ENCODE data around the gene ZBTB40.

The ZBTB40 gene

GRCh38 chr1:22406722-22407495 is 44.7 kb upstream of the ZBTB40 start:
- TF ChIP-seq, protein P1, sequence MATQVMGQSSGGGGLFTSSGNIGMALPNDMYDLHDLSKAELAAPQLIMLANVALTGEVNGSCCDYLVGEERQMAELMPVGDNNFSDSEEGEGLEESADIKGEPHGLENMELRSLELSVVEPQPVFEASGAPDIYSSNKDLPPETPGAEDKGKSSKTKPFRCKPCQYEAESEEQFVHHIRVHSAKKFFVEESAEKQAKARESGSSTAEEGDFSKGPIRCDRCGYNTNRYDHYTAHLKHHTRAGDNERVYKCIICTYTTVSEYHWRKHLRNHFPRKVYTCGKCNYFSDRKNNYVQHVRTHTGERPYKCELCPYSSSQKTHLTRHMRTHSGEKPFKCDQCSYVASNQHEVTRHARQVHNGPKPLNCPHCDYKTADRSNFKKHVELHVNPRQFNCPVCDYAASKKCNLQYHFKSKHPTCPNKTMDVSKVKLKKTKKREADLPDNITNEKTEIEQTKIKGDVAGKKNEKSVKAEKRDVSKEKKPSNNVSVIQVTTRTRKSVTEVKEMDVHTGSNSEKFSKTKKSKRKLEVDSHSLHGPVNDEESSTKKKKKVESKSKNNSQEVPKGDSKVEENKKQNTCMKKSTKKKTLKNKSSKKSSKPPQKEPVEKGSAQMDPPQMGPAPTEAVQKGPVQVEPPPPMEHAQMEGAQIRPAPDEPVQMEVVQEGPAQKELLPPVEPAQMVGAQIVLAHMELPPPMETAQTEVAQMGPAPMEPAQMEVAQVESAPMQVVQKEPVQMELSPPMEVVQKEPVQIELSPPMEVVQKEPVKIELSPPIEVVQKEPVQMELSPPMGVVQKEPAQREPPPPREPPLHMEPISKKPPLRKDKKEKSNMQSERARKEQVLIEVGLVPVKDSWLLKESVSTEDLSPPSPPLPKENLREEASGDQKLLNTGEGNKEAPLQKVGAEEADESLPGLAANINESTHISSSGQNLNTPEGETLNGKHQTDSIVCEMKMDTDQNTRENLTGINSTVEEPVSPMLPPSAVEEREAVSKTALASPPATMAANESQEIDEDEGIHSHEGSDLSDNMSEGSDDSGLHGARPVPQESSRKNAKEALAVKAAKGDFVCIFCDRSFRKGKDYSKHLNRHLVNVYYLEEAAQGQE (IDR thresholded peaks at IDR 0.05; ENCODE audit: insufficient read depth in 1 of 2, low read depth in 2 of 2, low read length in 2 of 2) = no peak
- TF ChIP-seq TAF1 (IDR thresholded peaks at IDR 0.05; ENCODE audit: borderline replicate concordance, insufficient read depth, low read length) (no peak), POLR2AphosphoS5 (IDR thresholded peaks at IDR 0.05; ENCODE audit: low read depth, low read length) (no peak), FOXP2 (optimal IDR thresholded peaks at IDR 0.05; ENCODE audit: borderline replicate concordance, extremely low read depth, extremely low read length, insufficient read depth) (no peak), SIN3A (IDR thresholded peaks at IDR 0.05; ENCODE audit: borderline replicate concordance, insufficient read depth, low read length) (no peak)

GRCh38 chr1:22408230-22408629 is 43.4 kb upstream of the ZBTB40 start:
- no peak for TF ChIP-seq FOXP2 (optimal IDR thresholded peaks at IDR 0.05; ENCODE audit: borderline replicate concordance, extremely low read depth, extremely low read length, insufficient read depth)

DNA sequence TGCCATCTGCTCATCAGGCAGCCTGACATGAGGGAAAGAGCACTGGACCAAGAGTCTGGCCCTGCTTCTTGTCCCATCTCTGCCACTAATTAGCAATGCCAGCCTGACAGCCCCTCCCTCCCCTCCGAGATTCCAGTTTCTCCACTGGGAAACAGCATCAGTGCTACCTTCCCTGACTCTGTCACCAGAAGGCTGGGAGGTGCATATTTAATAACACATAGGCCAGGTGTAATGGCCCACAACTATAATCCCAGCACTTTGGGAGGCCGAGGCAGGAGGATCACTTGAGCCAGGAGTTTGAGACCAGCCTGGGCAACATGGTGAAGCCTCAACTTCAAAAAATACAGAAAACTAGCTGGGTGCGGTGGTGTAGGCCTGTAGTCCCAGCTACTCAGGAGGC is 41.2 kb upstream of the ZBTB40 start:
- TF ChIP-seq POLR2AphosphoS5 (IDR thresholded peaks at IDR 0.05; ENCODE audit: low read depth, low read length) (no peak), FOXP2 (optimal IDR thresholded peaks at IDR 0.05; ENCODE audit: borderline replicate concordance, extremely low read depth, extremely low read length, insufficient read depth) (no peak), SIN3A (IDR thresholded peaks at IDR 0.05; ENCODE audit: borderline replicate concordance, insufficient read depth, low read length) (no peak), TAF1 (IDR thresholded peaks at IDR 0.05; ENCODE audit: borderline replicate concordance, insufficient read depth, low read length) (no peak)
- TF ChIP-seq, protein P1 (IDR thresholded peaks at IDR 0.05; ENCODE audit: insufficient read depth in 1 of 2, low read depth in 2 of 2, low read length in 2 of 2) = no peak

DNA sequence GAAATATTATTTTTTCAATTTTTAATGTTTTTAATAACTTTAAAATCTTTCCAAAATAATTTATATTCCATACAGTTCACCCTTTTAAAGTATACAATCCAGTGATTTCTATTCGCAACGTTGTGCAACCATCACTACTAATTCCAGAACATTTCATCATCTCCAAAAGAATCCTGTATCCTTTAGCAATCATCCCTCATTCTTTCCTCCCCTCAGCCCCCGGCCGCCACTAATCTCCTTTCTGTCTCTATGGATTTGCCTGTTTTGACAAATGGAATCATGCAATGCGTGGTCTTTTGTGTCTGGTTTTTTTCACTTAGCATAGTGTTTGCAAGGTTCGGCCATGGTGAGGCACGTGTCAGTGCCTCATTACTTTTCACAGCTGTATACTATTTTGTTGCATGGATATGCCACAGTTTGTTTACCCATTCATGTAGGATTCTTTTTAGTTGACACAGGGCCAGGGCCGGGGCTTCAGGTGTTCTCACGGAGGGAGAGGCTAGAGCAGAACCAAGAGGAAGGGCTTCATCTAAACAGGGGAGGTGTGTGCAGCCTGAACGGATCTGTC is 40.6 kb upstream of the ZBTB40 start:
- no peak for TF ChIP-seq TAF1 (IDR thresholded peaks at IDR 0.05; ENCODE audit: borderline replicate concordance, insufficient read depth, low read length)
- TF ChIP-seq SIN3A (IDR thresholded peaks at IDR 0.05; ENCODE audit: borderline replicate concordance, insufficient read depth, low read length) = no peak
- TF ChIP-seq, protein P1 (IDR thresholded peaks at IDR 0.05; ENCODE audit: insufficient read depth in 1 of 2, low read depth in 2 of 2, low read length in 2 of 2) = no peak
- no peak for TF ChIP-seq FOXP2 (optimal IDR thresholded peaks at IDR 0.05; ENCODE audit: borderline replicate concordance, extremely low read depth, extremely low read length, insufficient read depth)
- TF ChIP-seq POLR2AphosphoS5 (IDR thresholded peaks at IDR 0.05; ENCODE audit: low read depth, low read length) = no peak

GRCh38 chr1:22411589-22411988 is 40.1 kb upstream of the ZBTB40 start:
- TF ChIP-seq POLR2AphosphoS5 (IDR thresholded peaks at IDR 0.05; ENCODE audit: low read depth, low read length) = no peak
- TF ChIP-seq TAF1 (IDR thresholded peaks at IDR 0.05; ENCODE audit: borderline replicate concordance, insufficient read depth, low read length) = no peak

DNA sequence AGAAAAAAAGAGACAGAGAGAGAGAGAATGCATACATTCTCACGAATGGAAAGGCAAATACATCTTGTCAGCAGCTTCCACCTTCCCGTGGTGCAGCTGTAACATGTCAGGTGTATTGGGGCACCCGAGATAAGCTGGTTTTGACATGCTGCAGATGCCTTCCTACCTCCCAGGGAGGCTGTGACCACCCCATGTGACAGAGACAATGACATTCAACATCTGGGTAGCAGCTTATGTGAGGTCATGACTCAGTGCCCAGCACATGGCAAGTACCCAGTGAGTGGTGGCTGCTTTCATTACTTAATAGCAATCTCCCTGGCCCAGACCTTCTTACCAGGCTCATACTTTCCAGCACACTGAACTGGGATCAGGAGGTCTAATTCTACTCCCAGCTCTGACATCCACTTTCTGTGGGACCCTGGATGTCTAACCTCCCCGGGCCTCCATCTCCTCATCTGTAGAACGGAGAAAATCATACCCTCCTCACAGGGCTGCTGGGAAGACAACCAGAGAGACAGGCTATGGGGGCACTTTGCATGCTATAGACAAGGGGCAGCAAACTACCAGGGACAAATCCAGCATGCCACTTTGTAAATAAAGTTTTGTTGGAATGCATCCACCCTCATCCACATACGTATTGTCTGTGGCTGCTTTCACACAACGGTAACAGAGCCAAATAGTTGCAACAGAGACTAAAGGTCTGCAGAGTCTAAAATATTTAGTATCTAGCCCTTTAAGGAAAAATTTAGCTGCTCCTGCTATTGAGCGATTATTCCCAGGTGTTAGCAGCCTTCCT is 38.5 kb upstream of the ZBTB40 start:
- TF ChIP-seq, protein P1 (IDR thresholded peaks at IDR 0.05; ENCODE audit: insufficient read depth in 1 of 2, low read depth in 2 of 2, low read length in 2 of 2) = no peak
- TF ChIP-seq FOXP2 (optimal IDR thresholded peaks at IDR 0.05; ENCODE audit: borderline replicate concordance, extremely low read depth, extremely low read length, insufficient read depth) = no peak
- TF ChIP-seq SIN3A (IDR thresholded peaks at IDR 0.05; ENCODE audit: borderline replicate concordance, insufficient read depth, low read length) = no peak
- TF ChIP-seq POLR2AphosphoS5 (IDR thresholded peaks at IDR 0.05; ENCODE audit: low read depth, low read length) = no peak
- no peak for TF ChIP-seq TAF1 (IDR thresholded peaks at IDR 0.05; ENCODE audit: borderline replicate concordance, insufficient read depth, low read length)

Measured in PFSK-1 (cell line).